Measurements from ENCODE around the gene UGT1A6. TPM values are rescaled to one million over a fixed set of nuclear protein-coding genes. Genes with fewer than 3 reads are reported as not detected.
"Not testable (repeated sequence)": the region's sequence is repeated elsewhere in the genome, so short reads cannot be mapped to it uniquely, and the experiment has no call there.

UGT1A6 gene
- not detected for polyA plus RNA-seq (2013, experiment 1 of 2)
- not detected for polyA plus RNA-seq (2013, experiment 2 of 2)

GRCh38 chr2:233692648-233693047, at the start of gene UGT1A6:
Gene UGT1A6, plus strand, starts transcription at chr2:233692890. Its CDS starts 115 bp downstream, at chr2:233693005.
- no peaks in the 10 kb centered on the region for H3K79me2 ChIP-seq (ENCODE audit: control insufficient read depth, insufficient read depth, low read length)
- H4K8ac ChIP-seq (ENCODE audit: low read depth, low read length) = no peak within 1 kb of the TSS
- no peak within 1 kb of the TSS for H2BK15ac ChIP-seq (replicated peaks; ENCODE audit: low read depth)
- DNase-seq = no peak
- no peak within 1 kb of the TSS for H3K4me2 ChIP-seq (ENCODE audit: low read length)
- H2AK5ac ChIP-seq (ENCODE audit: low read length) = no peak within 1 kb of the TSS
- H3K27ac ChIP-seq (ENCODE audit: low read depth, low read length) = no peak within 1 kb of the TSS
- H3K36me3 ChIP-seq (ENCODE audit: control insufficient read depth, insufficient read depth, low read length) = no peaks in the 10 kb centered on the region
- no peaks in the 10 kb centered on the region for H3K79me1 ChIP-seq (ENCODE audit: low read length)
- H3K4ac ChIP-seq (ENCODE audit: low read depth, low read length) = no peak within 1 kb of the TSS
- no peak within 1 kb of the TSS for H3K18ac ChIP-seq (ENCODE audit: low read length)
- H3K4me3 ChIP-seq (ENCODE audit: low read length) = no peak within 1 kb of the TSS
- no peak within 1 kb of the TSS for H3K23ac ChIP-seq (ENCODE audit: low read length)
- no peak within 1 kb of the TSS for H4K5ac ChIP-seq (ENCODE audit: low read length)
- H2BK5ac ChIP-seq (ENCODE audit: low read length) = no peak within 1 kb of the TSS
- H3K27me3 ChIP-seq (ENCODE audit: insufficient read depth, low read length, poor library complexity) = no peaks in the 10 kb centered on the region
- H2BK120ac ChIP-seq (ENCODE audit: low read depth, low read length) = no peak within 1 kb of the TSS
- no CpG with 5 or more reads among the region's 4 CpGs for WGBS (ENCODE audit: extremely low coverage, insufficient coverage, low lambda C conversion rate)
- H3K4me1 ChIP-seq (ENCODE audit: control insufficient read depth, low read depth, low read length) = no peaks in the 10 kb centered on the region
- no peak within 1 kb of the TSS for H3K56ac ChIP-seq (ENCODE audit: low read length)
- no peak within 1 kb of the TSS for H3K9ac ChIP-seq (ENCODE audit: low read length)

GRCh38 chr2:233643128-233643527, 49.6 kb upstream of the UGT1A6 start:
- Histone ChIP-seq H4K8ac (ENCODE audit: low read depth, low read length) (no peak overlapping the region), H3K4me2 (ENCODE audit: low read length) (no peak overlapping the region), H4K5ac (ENCODE audit: low read length) (no peak overlapping the region), H3K18ac (ENCODE audit: low read length) (no peak overlapping the region), H3K79me1 (ENCODE audit: low read length) (no peaks in the 10 kb centered on the region), H3K23ac (ENCODE audit: low read length) (no peak overlapping the region), H3K79me2 (ENCODE audit: control insufficient read depth, insufficient read depth, low read length) (no peaks in the 10 kb centered on the region), H3K27me3 (ENCODE audit: insufficient read depth, low read length, poor library complexity) (no peaks in the 10 kb centered on the region), H3K9ac (ENCODE audit: low read length) (no peak overlapping the region), H3K36me3 (ENCODE audit: control insufficient read depth, insufficient read depth, low read length) (no peaks in the 10 kb centered on the region), H2BK5ac (ENCODE audit: low read length) (no peak overlapping the region), H3K4me1 (ENCODE audit: control insufficient read depth, low read depth, low read length) (no peaks in the 10 kb centered on the region), H3K56ac (ENCODE audit: low read length) (no peak overlapping the region), H2BK15ac (replicated peaks; ENCODE audit: low read depth) (no peak overlapping the region), H2AK5ac (ENCODE audit: low read length) (no peak overlapping the region), H2BK120ac (ENCODE audit: low read depth, low read length) (no peak overlapping the region), H3K4me3 (ENCODE audit: low read length) (no peak overlapping the region), H3K27ac (ENCODE audit: low read depth, low read length) (no peak overlapping the region), H3K4ac (ENCODE audit: low read depth, low read length) (no peak overlapping the region)
- DNase-seq = peak; percentile 64
- WGBS (ENCODE audit: extremely low coverage, insufficient coverage, low lambda C conversion rate) = no CpG with 5 or more reads among the region's 1 CpG

- H2AK5ac ChIP-seq (ENCODE audit: low read length); H3K36me3 ChIP-seq (ENCODE audit: control insufficient read depth, insufficient read depth, low read length); H3K79me2 ChIP-seq (ENCODE audit: control insufficient read depth, insufficient read depth, low read length); H3K9ac ChIP-seq (ENCODE audit: low read length); H3K23ac ChIP-seq (ENCODE audit: low read length); H2BK120ac ChIP-seq (ENCODE audit: low read depth, low read length); H3K27me3 ChIP-seq (ENCODE audit: insufficient read depth, low read length, poor library complexity); H3K79me1 ChIP-seq (ENCODE audit: low read length); H3K56ac ChIP-seq (ENCODE audit: low read length); H3K4me2 ChIP-seq (ENCODE audit: low read length); H3K27ac ChIP-seq (ENCODE audit: low read depth, low read length); H2BK5ac ChIP-seq (ENCODE audit: low read length); H3K4ac ChIP-seq (ENCODE audit: low read depth, low read length); H3K18ac ChIP-seq (ENCODE audit: low read length); H4K8ac ChIP-seq (ENCODE audit: low read depth, low read length); H4K5ac ChIP-seq (ENCODE audit: low read length); H3K4me3 ChIP-seq (ENCODE audit: low read length); H3K4me1 ChIP-seq (ENCODE audit: control insufficient read depth, low read depth, low read length); H2BK15ac ChIP-seq (replicated peaks; ENCODE audit: low read depth): not testable (repeated sequence)
- no CpG with 5 or more reads among the region's 3 CpGs for WGBS (ENCODE audit: extremely low coverage, insufficient coverage, low lambda C conversion rate)
- peak; percentile 5 for DNase-seq
These were observed 46.7 kb upstream of the UGT1A6 start for GRCh38 chr2:233646033-233646432.

DNA sequence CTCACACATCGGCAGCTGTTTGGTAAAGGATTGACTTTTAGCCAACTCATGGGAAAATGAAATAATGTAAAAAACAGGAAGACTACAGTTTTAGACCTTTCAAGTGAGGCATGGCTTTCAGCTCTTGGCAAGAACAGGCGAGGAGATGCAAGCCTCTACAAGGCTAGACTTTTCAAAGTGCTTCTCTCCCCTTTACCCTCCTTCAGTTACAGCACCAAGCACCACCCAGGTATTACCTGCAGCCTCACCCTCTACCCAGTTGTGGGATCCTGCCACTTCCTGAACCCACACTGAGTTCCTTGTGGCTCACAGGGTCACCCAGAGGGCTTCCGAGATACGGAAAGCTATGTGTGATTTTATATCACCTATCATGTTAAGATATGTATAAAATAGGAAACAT, 41.7 kb upstream of the UGT1A6 start:
- H3K23ac ChIP-seq (ENCODE audit: low read length) = no peak overlapping the region
- no peaks in the 10 kb centered on the region for H3K79me1 ChIP-seq (ENCODE audit: low read length)
- H3K9ac ChIP-seq (ENCODE audit: low read length) = no peak overlapping the region
- no peak overlapping the region for H4K5ac ChIP-seq (ENCODE audit: low read length)
- H2BK120ac ChIP-seq (ENCODE audit: low read depth, low read length) = no peak overlapping the region
- no peak overlapping the region for H3K56ac ChIP-seq (ENCODE audit: low read length)
- H2BK15ac ChIP-seq (replicated peaks; ENCODE audit: low read depth) = no peak overlapping the region
- H3K36me3 ChIP-seq (ENCODE audit: control insufficient read depth, insufficient read depth, low read length) = no peaks in the 10 kb centered on the region
- no peak overlapping the region for H3K4me3 ChIP-seq (ENCODE audit: low read length)
- H3K79me2 ChIP-seq (ENCODE audit: control insufficient read depth, insufficient read depth, low read length) = no peaks in the 10 kb centered on the region
- no peaks in the 10 kb centered on the region for H3K27me3 ChIP-seq (ENCODE audit: insufficient read depth, low read length, poor library complexity)
- no peak overlapping the region for H4K8ac ChIP-seq (ENCODE audit: low read depth, low read length)
- H3K4ac ChIP-seq (ENCODE audit: low read depth, low read length) = no peak overlapping the region
- no CpG with 5 or more reads among the region's 4 CpGs for WGBS (ENCODE audit: extremely low coverage, insufficient coverage, low lambda C conversion rate)
- no peaks in the 10 kb centered on the region for H3K4me1 ChIP-seq (ENCODE audit: control insufficient read depth, low read depth, low read length)
- H2AK5ac ChIP-seq (ENCODE audit: low read length) = no peak overlapping the region
- H3K27ac ChIP-seq (ENCODE audit: low read depth, low read length) = no peak overlapping the region
- DNase-seq = no peak
- no peak overlapping the region for H3K4me2 ChIP-seq (ENCODE audit: low read length)
- no peak overlapping the region for H2BK5ac ChIP-seq (ENCODE audit: low read length)
- no peak overlapping the region for H3K18ac ChIP-seq (ENCODE audit: low read length)

GRCh38 chr2:233651430-233651829, 41.3 kb upstream of the UGT1A6 start:
- Histone ChIP-seq H2BK120ac (ENCODE audit: low read depth, low read length) (no peak overlapping the region), H3K27me3 (ENCODE audit: insufficient read depth, low read length, poor library complexity) (no peaks in the 10 kb centered on the region), H3K79me2 (ENCODE audit: control insufficient read depth, insufficient read depth, low read length) (no peaks in the 10 kb centered on the region), H3K27ac (ENCODE audit: low read depth, low read length) (no peak overlapping the region), H2AK5ac (ENCODE audit: low read length) (no peak overlapping the region), H3K18ac (ENCODE audit: low read length) (no peak overlapping the region), H3K79me1 (ENCODE audit: low read length) (no peaks in the 10 kb centered on the region), H3K4ac (ENCODE audit: low read depth, low read length) (no peak overlapping the region), H3K4me1 (ENCODE audit: control insufficient read depth, low read depth, low read length) (no peaks in the 10 kb centered on the region), H4K8ac (ENCODE audit: low read depth, low read length) (no peak overlapping the region), H4K5ac (ENCODE audit: low read length) (no peak overlapping the region), H3K56ac (ENCODE audit: low read length) (no peak overlapping the region), H2BK5ac (ENCODE audit: low read length) (no peak overlapping the region), H3K23ac (ENCODE audit: low read length) (no peak overlapping the region), H3K4me3 (ENCODE audit: low read length) (no peak overlapping the region), H3K4me2 (ENCODE audit: low read length) (no peak overlapping the region), H3K36me3 (ENCODE audit: control insufficient read depth, insufficient read depth, low read length) (no peaks in the 10 kb centered on the region), H2BK15ac (replicated peaks; ENCODE audit: low read depth) (no peak overlapping the region), H3K9ac (ENCODE audit: low read length) (no peak overlapping the region)
- no peak for DNase-seq
- WGBS (ENCODE audit: extremely low coverage, insufficient coverage, low lambda C conversion rate) = no CpG with 5 or more reads among the region's 2 CpGs

GRCh38 chr2:233654501-233654900, 38.2 kb upstream of the UGT1A6 start:
- no peaks in the 10 kb centered on the region for H3K36me3 ChIP-seq (ENCODE audit: control insufficient read depth, insufficient read depth, low read length)

More at GRCh38 chr2:233654501-233654900, 38.2 kb upstream of the UGT1A6 start:
- Histone ChIP-seq H3K23ac (ENCODE audit: low read length) (no peak overlapping the region), H3K4me2 (ENCODE audit: low read length) (no peak overlapping the region), H4K8ac (ENCODE audit: low read depth, low read length) (no peak overlapping the region), H3K4me1 (ENCODE audit: control insufficient read depth, low read depth, low read length) (no peaks in the 10 kb centered on the region), H3K27me3 (ENCODE audit: insufficient read depth, low read length, poor library complexity) (no peaks in the 10 kb centered on the region), H2BK120ac (ENCODE audit: low read depth, low read length) (no peak overlapping the region), H3K56ac (ENCODE audit: low read length) (no peak overlapping the region), H2BK5ac (ENCODE audit: low read length) (no peak overlapping the region), H2BK15ac (replicated peaks; ENCODE audit: low read depth) (no peak overlapping the region), H3K27ac (ENCODE audit: low read depth, low read length) (no peak overlapping the region), H3K18ac (ENCODE audit: low read length) (no peak overlapping the region), H4K5ac (ENCODE audit: low read length) (no peak overlapping the region), H2AK5ac (ENCODE audit: low read length) (no peak overlapping the region), H3K79me2 (ENCODE audit: control insufficient read depth, insufficient read depth, low read length) (no peaks in the 10 kb centered on the region), H3K9ac (ENCODE audit: low read length) (no peak overlapping the region), H3K79me1 (ENCODE audit: low read length) (no peaks in the 10 kb centered on the region), H3K4ac (ENCODE audit: low read depth, low read length) (no peak overlapping the region), H3K4me3 (ENCODE audit: low read length) (no peak overlapping the region)
- peak; percentile 3 for DNase-seq
- no CpG with 5 or more reads among the region's 6 CpGs for WGBS (ENCODE audit: extremely low coverage, insufficient coverage, low lambda C conversion rate)

Data from mesendoderm (in vitro differentiated cells).